Vagina (tissue), 2 donors: Measurements from ENCODE around the gene PEX11A. TPM values are rescaled to one million over a fixed set of nuclear protein-coding genes. Genes with fewer than 3 reads are reported as not detected.

Source experiments
- DNase-seq, 2 donors: peaks; one replicate each; pipeline ENCODE4 v3.0.0-alpha.2; 2017; ENCODE audit errors: extremely low spot score in 2 of 2
- H3K27ac ChIP-seq: fragments of 200-600 bp; sonication (generic); one replicate; pipeline ENCODE4 v1.5.1; 2019
- H3K27me3 ChIP-seq: fragments of 200-600 bp; sonication (generic); one replicate; pipeline ENCODE4 v1.5.1; 2019
- H3K36me3 ChIP-seq, 2 donors: fragments of 200-600 bp; sonication (generic); one replicate each; pipeline ENCODE4 v1.5.1; 2017 to 2019
- H3K4me1 ChIP-seq: fragments of 200-600 bp; sonication (generic); one replicate; pipeline ENCODE4 v1.5.1; 2019
- H3K4me3 ChIP-seq, 2 donors: fragments of 200-600 bp; sonication (generic); 1 replicate in 1 of 2; 2 replicates in 1 of 2; pipeline ENCODE4 v1.5.1; 2016 to 2019
- H3K9me3 ChIP-seq: fragments of 200-600 bp; sonication (generic); one replicate; pipeline ENCODE4 v1.5.1; 2019
- CTCF ChIP-seq, 3 experiments: fragments of 450-650 bp in 2 of 3; fragments of 200-600 bp in 1 of 3; sonication (generic) in 1 of 3; IDR thresholded peaks; one replicate each; pipeline ENCODE4 v1.5.1; 2017 to 2019; ENCODE audit warnings: antibody characterized with exemption in 3 of 3, mild to moderate bottlenecking in 2 of 3, moderate library complexity in 2 of 3
- POLR2A ChIP-seq, 2 donors: fragments of 450-650 bp; IDR thresholded peaks; one replicate each; pipeline ENCODE4 v1.6.1; 2017; ENCODE audit warnings: antibody characterized with exemption in 2 of 2, mild to moderate bottlenecking in 2 of 2, moderate library complexity in 2 of 2
- POLR2AphosphoS5 ChIP-seq, 2 donors: sonication (generic); formaldehyde crosslinking; IDR thresholded peaks; one replicate each; pipeline ENCODE4 v1.9.0; 2017; ENCODE audit warnings: antibody characterized with exemption in 2 of 2, mild to moderate bottlenecking in 2 of 2, low read depth in 1 of 2; ENCODE audit not compliant: insufficient read depth in 1 of 2
- intact Hi-C: fragments of 100-400 bp; cut with DNase I; formaldehyde crosslinking; loops from one replicate; pipeline ENCODE4 v1.15.1; 2023
- total RNA-seq: library from RNA; depleted of rRNA; stranded (reverse); fragments of >200 nt; gene quantifications from one replicate; pipeline ENCODE4 v1.2.3, GENCODE V29; 2016

Gene PEX11A
- total RNA-seq, 1 donor from 2014 or later = 4.7 TPM

- no peak for DNase-seq
- H3K4me1 ChIP-seq = no peaks in the 10 kb centered on the region
- H3K27ac ChIP-seq = no peak overlapping the region
- no peaks in the 10 kb centered on the region for H3K9me3 ChIP-seq
- no peak overlapping the region for H3K4me3 ChIP-seq
- TF ChIP-seq POLR2A (IDR thresholded peaks at IDR 0.05) (no peak), CTCF (IDR thresholded peaks at IDR 0.05) (no peak), POLR2AphosphoS5 (IDR thresholded peaks at IDR 0.05; ENCODE audit: insufficient read depth in 1 of 2, low read depth in 1 of 2) (no peak)
- peaks cover 0 to 11% of the 10 kb centered on the region in 2 donors for H3K36me3 ChIP-seq
- intact Hi-C loops = no loop called here
- H3K27me3 ChIP-seq = no peaks in the 10 kb centered on the region
Observed at GRCh38 chr15:89646416-89647141, 44.0 kb downstream of the PEX11A start.

DNA sequence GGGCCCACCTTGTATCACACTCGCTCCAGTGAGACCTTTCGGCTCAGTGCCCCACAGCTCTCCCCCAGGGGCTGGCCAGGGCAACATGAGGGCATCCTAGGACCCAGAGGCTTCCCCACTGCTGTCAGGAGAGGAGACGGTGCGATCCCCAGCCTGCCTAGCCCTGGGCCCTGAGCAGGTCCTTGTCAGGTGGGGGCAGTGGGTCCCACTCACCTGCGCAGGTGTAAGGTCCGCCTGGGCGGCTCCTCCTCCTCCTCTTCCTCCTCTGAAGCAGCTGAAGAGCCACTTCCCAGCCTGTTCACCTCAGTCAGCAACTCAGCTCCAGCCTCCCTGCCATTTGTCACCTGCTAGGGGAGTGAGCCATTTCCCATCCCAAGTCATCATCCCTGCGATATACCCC, 44.9 kb downstream of the PEX11A start:
- Histone ChIP-seq H3K27me3 (no peaks in the 10 kb centered on the region), H3K4me1 (no peaks in the 10 kb centered on the region), H3K27ac (no peak overlapping the region), H3K36me3 (peaks cover 0 to 13% of the 10 kb centered on the region in 2 donors), H3K4me3 (no peak overlapping the region), H3K9me3 (no peaks in the 10 kb centered on the region)
- intact Hi-C loops = no loop called here
- TF ChIP-seq POLR2AphosphoS5 (IDR thresholded peaks at IDR 0.05; ENCODE audit: insufficient read depth in 1 of 2, low read depth in 1 of 2) (no peak), CTCF (IDR thresholded peaks at IDR 0.05) (no peak)
- peak in 1 of 2 donors; percentile 95 for DNase-seq

DNA sequence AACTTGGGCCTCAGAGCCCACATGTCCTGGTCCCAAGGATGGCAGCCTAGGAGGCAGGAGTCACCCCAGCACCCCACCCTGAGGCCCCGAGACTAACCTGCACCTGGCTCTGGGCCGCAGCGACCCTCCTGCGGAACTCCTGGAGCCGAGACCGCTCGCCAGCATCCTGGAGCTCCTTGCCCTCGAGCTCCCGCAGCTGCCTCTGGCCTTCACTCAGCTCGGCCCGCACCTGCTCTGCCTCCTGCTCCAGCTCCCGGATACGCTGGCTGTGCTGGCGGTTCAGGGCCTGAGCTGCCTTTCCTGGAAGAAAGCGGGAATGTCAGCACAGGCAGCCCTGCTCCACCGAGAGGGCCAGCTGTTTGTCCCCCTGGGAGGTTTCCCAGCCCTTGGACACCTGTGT, 48.4 kb downstream of the PEX11A start:
- Histone ChIP-seq H3K27ac (no peak overlapping the region), H3K4me1 (no peaks in the 10 kb centered on the region), H3K27me3 (no peaks in the 10 kb centered on the region), H3K4me3 (no peak overlapping the region), H3K36me3 (peaks cover 0 to 10% of the 10 kb centered on the region in 2 donors), H3K9me3 (no peaks in the 10 kb centered on the region)
- no peak for DNase-seq
- no peak for TF ChIP-seq POLR2AphosphoS5 (IDR thresholded peaks at IDR 0.05; ENCODE audit: insufficient read depth in 1 of 2, low read depth in 1 of 2)
- intact Hi-C loops = no loop called here

DNA sequence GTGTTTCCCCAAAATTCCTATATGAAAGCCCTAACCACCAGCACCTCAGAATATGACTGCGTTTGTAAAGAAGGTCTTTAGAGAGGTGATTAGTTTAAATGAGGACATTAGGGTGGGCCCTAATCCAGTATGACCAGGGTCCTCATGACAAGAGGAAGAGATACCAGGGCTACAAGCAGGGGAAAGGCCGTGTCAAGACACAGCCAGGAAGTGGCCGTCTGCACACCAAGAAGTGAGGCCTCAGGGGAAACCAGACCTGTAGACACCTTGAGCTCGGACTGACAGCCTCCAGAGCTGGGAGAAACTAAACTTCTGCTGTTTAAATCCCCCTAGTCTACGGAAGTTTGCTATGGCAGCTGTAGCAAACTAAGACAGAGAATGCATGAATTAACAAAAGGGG, 49.5 kb downstream of the PEX11A start:
- intact Hi-C loops = no loop called here
- Histone ChIP-seq H3K4me1 (no peaks in the 10 kb centered on the region), H3K27ac (no peak overlapping the region), H3K27me3 (no peaks in the 10 kb centered on the region), H3K9me3 (no peaks in the 10 kb centered on the region), H3K4me3 (no peak overlapping the region), H3K36me3 (peaks cover 0 to 10% of the 10 kb centered on the region in 2 donors)
- DNase-seq = no peak
- TF ChIP-seq POLR2AphosphoS5 (IDR thresholded peaks at IDR 0.05; ENCODE audit: insufficient read depth in 1 of 2, low read depth in 1 of 2) (no peak), POLR2A (IDR thresholded peaks at IDR 0.05) (no peak), CTCF (IDR thresholded peaks at IDR 0.05) (no peak)

DNA sequence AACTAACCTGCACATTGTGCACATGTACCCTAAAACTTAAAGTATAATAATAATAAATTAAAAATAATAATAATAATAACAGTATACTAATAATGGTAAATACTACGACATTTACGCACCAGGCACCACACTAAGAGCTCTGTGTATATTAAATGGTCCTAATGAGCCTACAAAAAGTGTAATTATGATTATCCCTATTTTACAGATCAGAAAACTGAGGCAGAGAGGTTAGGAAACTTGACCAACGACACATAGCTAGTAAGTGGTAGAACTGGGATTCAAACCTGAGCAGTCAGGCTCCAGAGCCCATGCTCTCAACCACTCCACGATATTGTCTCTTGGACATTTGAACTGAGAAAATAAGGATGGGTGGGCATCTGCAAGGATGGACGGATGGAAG, 50.3 kb downstream of the PEX11A start:
- Histone ChIP-seq H3K9me3 (no peaks in the 10 kb centered on the region), H3K27me3 (no peaks in the 10 kb centered on the region), H3K4me1 (no peaks in the 10 kb centered on the region), H3K36me3 (peaks cover 0 to 10% of the 10 kb centered on the region in 2 donors), H3K4me3 (no peak overlapping the region), H3K27ac (no peak overlapping the region)
- intact Hi-C loops = no loop called here
- no peak for DNase-seq
- TF ChIP-seq POLR2A (IDR thresholded peaks at IDR 0.05) (no peak), CTCF (IDR thresholded peaks at IDR 0.05) (no peak), POLR2AphosphoS5 (IDR thresholded peaks at IDR 0.05; ENCODE audit: insufficient read depth in 1 of 2, low read depth in 1 of 2) (no peak)
